Measurements from ENCODE around the gene GASK1A. TPM values are rescaled to one million over a fixed set of nuclear protein-coding genes. Genes with fewer than 3 reads are reported as not detected.
"Not testable (repeated sequence)": the region's sequence is repeated elsewhere in the genome, so short reads cannot be mapped to it uniquely, and the experiment has no call there.

Gene GASK1A
- total RNA-seq, 2 experiments from 2014 or later: not detected

GRCh38 chr3:43063114-43063513 is 84.0 kb downstream of the GASK1A start:
- Mint-ChIP-seq H3K4me1 (ENCODE audit: low read depth) (peaks cover 3% of the 10 kb centered on the region), H3K9me3 (no peaks in the 10 kb centered on the region), H3K36me3 (no peaks in the 10 kb centered on the region), H3K27ac (no peak overlapping the region), H3K27me3 (no peaks in the 10 kb centered on the region), H3K4me3 (no peak overlapping the region)
- intact Hi-C loops (cut with micrococcal nuclease): no loop called here
- ChIA-PET CTCF (interaction anchor here (0.6 kb wide), 1 partner anchor 15 kb away, joined by 3 read pairs; no protein-coding TSS in a partner anchor), POLR2A (no interaction called here)
- DNase-seq: no peak

- H3K9me3 Mint-ChIP-seq; H3K4me1 Mint-ChIP-seq (ENCODE audit: low read depth); POLR2A ChIA-PET; DNase-seq; H3K27ac Mint-ChIP-seq; H3K27me3 Mint-ChIP-seq; H3K4me3 Mint-ChIP-seq; H3K36me3 Mint-ChIP-seq: not testable (repeated sequence)
- CTCF ChIA-PET: interaction anchor here (0.6 to 4.3 kb wide), 8 partner anchors 12 to 231 kb away, joined by 3 to 44 read pairs (median 5); no protein-coding TSS in a partner anchor
- intact Hi-C loops (cut with micrococcal nuclease): loop anchor here (10.0 kb wide), 1 partner anchor 106 kb away; no protein-coding TSS in a partner anchor
Observed at GRCh38 chr3:43070670-43071069, 91.6 kb downstream of the GASK1A start.

DNA sequence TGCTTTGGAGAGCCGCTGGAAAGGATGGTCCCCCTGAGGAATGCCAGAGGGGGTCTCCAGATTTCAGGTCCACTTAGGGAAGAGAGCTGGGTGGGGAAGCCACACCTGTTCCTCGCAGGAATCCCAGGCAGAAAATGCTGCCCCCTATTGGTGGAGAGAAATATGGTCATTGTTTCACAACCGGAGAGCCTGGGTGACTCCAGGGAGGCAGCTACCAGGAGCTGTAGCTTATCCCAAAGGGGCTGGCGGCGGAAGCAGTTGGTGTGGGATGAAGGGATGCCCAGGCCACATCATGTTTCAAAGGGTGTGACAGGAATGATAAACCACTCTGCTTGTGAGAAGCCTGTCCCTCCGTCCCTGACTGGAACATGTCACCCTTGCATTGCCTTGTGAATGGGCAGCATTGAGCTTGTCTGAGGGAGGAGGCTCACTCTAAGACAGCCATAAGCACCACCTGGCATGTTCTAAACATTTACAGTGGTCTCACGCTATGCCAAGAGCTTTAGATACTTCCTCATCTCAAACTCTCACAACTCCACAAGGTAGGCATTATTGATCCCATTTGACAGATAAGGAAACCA is 92.3 kb downstream of the GASK1A start:
- Mint-ChIP-seq H3K9me3 (no peaks in the 10 kb centered on the region), H3K4me1 (ENCODE audit: low read depth) (peaks cover 3% of the 10 kb centered on the region), H3K27ac (no peak overlapping the region), H3K4me3 (no peak overlapping the region), H3K36me3 (no peaks in the 10 kb centered on the region), H3K27me3 (no peaks in the 10 kb centered on the region)
- intact Hi-C loops (cut with micrococcal nuclease): loop anchor here (10.0 kb wide), 1 partner anchor 107 kb away; no protein-coding TSS in a partner anchor
- peak; percentile 31 for DNase-seq
- ChIA-PET CTCF (interaction anchor here (0.8 to 4.3 kb wide), 12 partner anchors 11 to 240 kb away, joined by 3 to 44 read pairs (median 4); no protein-coding TSS in a partner anchor), POLR2A (no interaction called here)

GRCh38 chr3:43072361-43072760 is 93.2 kb downstream of the GASK1A start:
- ChIA-PET CTCF (interaction anchor here (1.1 to 4.3 kb wide), 5 partner anchors 24 to 205 kb away, joined by 4 to 44 read pairs (median 5); no protein-coding TSS in a partner anchor), POLR2A (no interaction called here)
- Mint-ChIP-seq H3K27ac (no peak overlapping the region), H3K9me3 (no peaks in the 10 kb centered on the region), H3K27me3 (no peaks in the 10 kb centered on the region), H3K4me3 (no peak overlapping the region), H3K4me1 (ENCODE audit: low read depth) (peaks cover 3% of the 10 kb centered on the region), H3K36me3 (no peaks in the 10 kb centered on the region)
- no peak for DNase-seq
- intact Hi-C loops (cut with micrococcal nuclease): loop anchor here (10.0 kb wide), 1 partner anchor 108 kb away; no protein-coding TSS in a partner anchor

- Mint-ChIP-seq H3K4me3 (no peak overlapping the region), H3K27me3 (no peaks in the 10 kb centered on the region), H3K36me3 (peaks cover 3% of the 10 kb centered on the region), H3K27ac (no peak overlapping the region), H3K9me3 (no peaks in the 10 kb centered on the region), H3K4me1 (ENCODE audit: low read depth) (peaks cover 3% of the 10 kb centered on the region)
- intact Hi-C loops (cut with micrococcal nuclease): loop anchor here (10.0 kb wide), 1 partner anchor 108 kb away; no protein-coding TSS in a partner anchor
- ChIA-PET CTCF (interaction anchor here (4.3 kb wide), 1 partner anchor 111 kb away, joined by 44 read pairs; no protein-coding TSS in a partner anchor), POLR2A (no interaction called here)
- DNase-seq: no peak
Observed at GRCh38 chr3:43073116-43073835, 94.2 kb downstream of the GASK1A start.

GRCh38 chr3:43073836-43074220 is 94.7 kb downstream of the GASK1A start:
- H3K27ac Mint-ChIP-seq: no peak overlapping the region
- CTCF ChIA-PET: interaction anchor here (4.3 kb wide), 1 partner anchor 112 kb away, joined by 44 read pairs; no protein-coding TSS in a partner anchor
- POLR2A ChIA-PET: no interaction called here
- no peaks in the 10 kb centered on the region for H3K27me3 Mint-ChIP-seq
- intact Hi-C loops (cut with micrococcal nuclease): loop anchor here (10.0 kb wide), 1 partner anchor 109 kb away; no protein-coding TSS in a partner anchor
- H3K9me3 Mint-ChIP-seq: no peaks in the 10 kb centered on the region
- no peak for DNase-seq
- peaks cover 3% of the 10 kb centered on the region for H3K4me1 Mint-ChIP-seq (ENCODE audit: low read depth)
- H3K4me3 Mint-ChIP-seq: no peak overlapping the region
- peaks cover 6% of the 10 kb centered on the region for H3K36me3 Mint-ChIP-seq

DNA sequence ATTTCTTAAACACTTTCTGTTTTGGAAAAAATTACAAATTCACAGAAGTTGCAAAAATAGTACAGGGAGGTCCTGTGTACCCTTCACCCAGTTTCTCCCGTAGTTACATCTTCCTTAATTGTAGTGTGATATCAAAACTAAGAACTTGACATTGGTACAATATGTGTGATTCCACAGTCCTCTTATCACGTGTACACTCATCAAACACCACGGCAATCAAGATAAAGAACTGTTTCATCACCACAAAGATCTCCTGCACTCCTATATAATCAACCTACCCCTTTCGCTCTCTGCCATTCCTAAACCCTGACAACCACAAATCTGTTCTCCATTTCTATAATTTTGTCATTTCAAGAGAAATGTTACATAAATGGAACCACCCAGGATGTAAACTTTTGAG is 95.4 kb downstream of the GASK1A start:
- Mint-ChIP-seq H3K4me1 (ENCODE audit: low read depth) (peaks cover 3% of the 10 kb centered on the region), H3K27ac (no peak overlapping the region), H3K36me3 (peaks cover 9% of the 10 kb centered on the region), H3K9me3 (no peaks in the 10 kb centered on the region), H3K4me3 (no peak overlapping the region), H3K27me3 (no peaks in the 10 kb centered on the region)
- intact Hi-C loops (cut with micrococcal nuclease): loop anchor here (10.0 kb wide), 1 partner anchor 110 kb away; no protein-coding TSS in a partner anchor
- ChIA-PET POLR2A (no interaction called here), CTCF (interaction anchor here (4.3 kb wide), 1 partner anchor 112 kb away, joined by 44 read pairs; no protein-coding TSS in a partner anchor)
- DNase-seq: no peak

- intact Hi-C loops (cut with micrococcal nuclease): loop anchor here (10.0 kb wide), 1 partner anchor 110 kb away; no protein-coding TSS in a partner anchor
- H3K27me3 Mint-ChIP-seq: no peaks in the 10 kb centered on the region
- H3K27ac Mint-ChIP-seq: no peak overlapping the region
- no peaks in the 10 kb centered on the region for H3K9me3 Mint-ChIP-seq
- DNase-seq: no peak
- peaks cover 12% of the 10 kb centered on the region for H3K36me3 Mint-ChIP-seq
- H3K4me1 Mint-ChIP-seq (ENCODE audit: low read depth): peaks cover 3% of the 10 kb centered on the region
- no peak overlapping the region for H3K4me3 Mint-ChIP-seq
- ChIA-PET POLR2A (no interaction called here), CTCF (no interaction called here)
Observed at GRCh38 chr3:43074901-43075689, 96.0 kb downstream of the GASK1A start.

- ChIA-PET POLR2A (no interaction called here), CTCF (interaction anchor here (1.7 kb wide), 1 partner anchor 115 kb away, joined by 4 read pairs; no protein-coding TSS in a partner anchor)
- H3K9me3 Mint-ChIP-seq: no peaks in the 10 kb centered on the region
- no peak overlapping the region for H3K27ac Mint-ChIP-seq
- DNase-seq: no peak
- no peaks in the 10 kb centered on the region for H3K27me3 Mint-ChIP-seq
- H3K36me3 Mint-ChIP-seq: peaks cover 21% of the 10 kb centered on the region
- H3K4me3 Mint-ChIP-seq: no peak overlapping the region
- intact Hi-C loops (cut with micrococcal nuclease): loop anchor here (10.0 kb wide), 1 partner anchor 111 kb away; no protein-coding TSS in a partner anchor
- peaks cover 3% of the 10 kb centered on the region for H3K4me1 Mint-ChIP-seq (ENCODE audit: low read depth)
Observed at GRCh38 chr3:43075904-43076661, 97.0 kb downstream of the GASK1A start.

- Mint-ChIP-seq H3K27me3 (no peaks in the 10 kb centered on the region), H3K4me3 (no peak overlapping the region), H3K9me3 (peaks cover 2% of the 10 kb centered on the region), H3K36me3 (peaks cover 22% of the 10 kb centered on the region), H3K4me1 (ENCODE audit: low read depth) (peaks cover 3% of the 10 kb centered on the region), H3K27ac (no peak overlapping the region)
- ChIA-PET CTCF (interaction anchor here (1.7 kb wide), 1 partner anchor 115 kb away, joined by 4 read pairs; no protein-coding TSS in a partner anchor), POLR2A (no interaction called here)
- no peak for DNase-seq
- intact Hi-C loops (cut with micrococcal nuclease): loop anchor here (10.0 kb wide), 1 partner anchor 112 kb away; no protein-coding TSS in a partner anchor
Observed at GRCh38 chr3:43076857-43077256, 97.7 kb downstream of the GASK1A start.

GRCh38 chr3:43077261-43077660 is 98.2 kb downstream of the GASK1A start:
- POLR2A ChIA-PET: no interaction called here
- Mint-ChIP-seq H3K27ac (no peak overlapping the region), H3K4me3 (no peak overlapping the region), H3K27me3 (no peaks in the 10 kb centered on the region), H3K4me1 (ENCODE audit: low read depth) (peaks cover 3% of the 10 kb centered on the region), H3K9me3 (peaks cover 5% of the 10 kb centered on the region), H3K36me3 (peaks cover 25% of the 10 kb centered on the region)
- DNase-seq: no peak
- CTCF ChIA-PET: interaction anchor here (1.7 kb wide), 1 partner anchor 116 kb away, joined by 4 read pairs; no protein-coding TSS in a partner anchor
- intact Hi-C loops (cut with micrococcal nuclease): loop anchor here (10.0 kb wide), 1 partner anchor 112 kb away; no protein-coding TSS in a partner anchor
